Tibial artery (tissue), 4 donors: ENCODE data around the gene ACOT11.

ENCODE experiments used
- DNase-seq, 2 donors: peaks; one replicate each; pipeline ENCODE4 v3.0.0-alpha.2; 2019
- H3K27ac ChIP-seq, 2 donors: fragments of 200-600 bp; sonication (generic) in 1 of 2; 1 replicate in 1 of 2; 2 replicates in 1 of 2; pipeline ENCODE4 v1.5.1; 2018 to 2019; ENCODE audit warnings: mild to moderate bottlenecking in 1 of 2
- H3K27me3 ChIP-seq, 2 donors: fragments of 200-600 bp; sonication (generic) in 1 of 2; one replicate each; pipeline versions ENCODE4 v1.5.1 to v1.6.0; 2016 to 2019
- H3K36me3 ChIP-seq, 3 donors: fragments of 200-600 bp; sonication (generic) in 2 of 3; one replicate each; pipeline ENCODE4 v1.5.1; 2016 to 2019; ENCODE audit warnings: mild to moderate bottlenecking in 2 of 3
- H3K4me1 ChIP-seq, 4 donors: fragments of 200-600 bp; sonication (generic) in 2 of 4; 1 replicate in 3 of 4; 2 replicates in 1 of 4; pipeline ENCODE4 v1.5.1; 2016 to 2019
- H3K4me3 ChIP-seq, 2 donors: fragments of 200-600 bp; sonication (generic) in 1 of 2; 1 replicate in 1 of 2; 2 replicates in 1 of 2; pipeline ENCODE4 v1.5.1; 2018 to 2019; ENCODE audit warnings: mild to moderate bottlenecking in 2 of 2
- H3K9me3 ChIP-seq, 3 donors: fragments of 200-600 bp; sonication (generic) in 1 of 3; one replicate each; pipeline ENCODE4 v1.5.1; 2016 to 2019
- intact Hi-C: fragments of 100-400 bp; cut with DNase I; formaldehyde crosslinking; loops from one replicate; pipeline ENCODE4 v1.15.0; 2023; ENCODE audit warnings: low total_unique reads
- TF ChIP-seq, protein P1 (sequence below), 2 experiments: fragments of 200-600 bp in 1 of 2; fragments of 450-650 bp in 1 of 2; IDR thresholded peaks; one replicate each; pipeline ENCODE4 v1.5.1; 2017 to 2019; ENCODE audit warnings: antibody characterized with exemption in 2 of 2, mild to moderate bottlenecking in 1 of 2, moderate library complexity in 1 of 2

The ACOT11 gene

DNA sequence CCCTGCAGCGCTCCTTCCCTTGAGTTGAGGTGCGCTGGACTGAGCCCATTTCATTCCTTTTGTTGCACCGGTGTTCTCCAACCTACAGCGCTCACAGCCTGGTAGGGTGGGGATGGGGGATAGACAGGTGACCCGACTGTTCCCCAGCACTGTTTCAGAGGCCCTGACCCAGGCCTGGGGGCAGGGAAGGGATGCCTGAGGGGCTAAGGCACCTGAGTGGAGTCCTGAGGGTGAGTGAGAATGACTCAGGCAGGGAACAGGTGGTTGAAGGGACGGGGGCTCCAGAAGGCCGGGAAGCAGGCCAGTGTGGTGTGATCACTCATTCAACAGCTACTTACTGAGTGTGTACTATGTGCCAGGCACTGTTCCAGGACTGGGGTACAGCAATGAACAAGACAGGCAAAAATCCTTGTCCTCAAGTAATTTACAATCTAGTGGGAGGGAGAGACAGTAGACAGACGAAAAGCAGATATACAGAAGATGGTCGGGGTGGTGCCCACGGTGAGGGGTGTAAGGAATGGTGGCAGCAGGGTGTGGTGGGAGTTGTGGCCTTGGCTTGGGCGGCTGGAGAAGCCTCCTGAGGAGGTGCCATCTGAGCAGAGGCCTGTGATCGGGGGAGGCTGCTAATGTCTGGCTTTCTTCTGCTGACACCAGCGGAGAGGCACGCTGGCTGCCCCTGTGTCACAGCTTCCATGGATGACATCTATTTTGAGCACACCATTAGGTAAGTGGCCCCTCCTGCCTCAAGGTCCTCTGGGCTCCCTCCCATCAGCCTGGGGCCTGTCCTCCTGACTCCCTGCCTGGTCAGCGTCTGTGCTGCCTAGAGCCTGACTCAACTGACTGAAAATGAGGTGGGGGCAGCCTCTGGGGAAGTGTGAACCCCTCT lies 37.4 kb downstream of the ACOT11 start:
- Histone ChIP-seq H3K4me1 (peaks cover 0 to 30% (median 21%) of the 10 kb centered on the region in 4 donors), H3K4me3 (no peak overlapping the region), H3K36me3 (peaks cover 0 to 15% (median 11%) of the 10 kb centered on the region in 3 donors), H3K9me3 (no peaks in the 10 kb centered on the region), H3K27ac (no peak overlapping the region), H3K27me3 (no peaks in the 10 kb centered on the region)
- intact Hi-C loops, result no loop called here
- TF ChIP-seq, protein P1, sequence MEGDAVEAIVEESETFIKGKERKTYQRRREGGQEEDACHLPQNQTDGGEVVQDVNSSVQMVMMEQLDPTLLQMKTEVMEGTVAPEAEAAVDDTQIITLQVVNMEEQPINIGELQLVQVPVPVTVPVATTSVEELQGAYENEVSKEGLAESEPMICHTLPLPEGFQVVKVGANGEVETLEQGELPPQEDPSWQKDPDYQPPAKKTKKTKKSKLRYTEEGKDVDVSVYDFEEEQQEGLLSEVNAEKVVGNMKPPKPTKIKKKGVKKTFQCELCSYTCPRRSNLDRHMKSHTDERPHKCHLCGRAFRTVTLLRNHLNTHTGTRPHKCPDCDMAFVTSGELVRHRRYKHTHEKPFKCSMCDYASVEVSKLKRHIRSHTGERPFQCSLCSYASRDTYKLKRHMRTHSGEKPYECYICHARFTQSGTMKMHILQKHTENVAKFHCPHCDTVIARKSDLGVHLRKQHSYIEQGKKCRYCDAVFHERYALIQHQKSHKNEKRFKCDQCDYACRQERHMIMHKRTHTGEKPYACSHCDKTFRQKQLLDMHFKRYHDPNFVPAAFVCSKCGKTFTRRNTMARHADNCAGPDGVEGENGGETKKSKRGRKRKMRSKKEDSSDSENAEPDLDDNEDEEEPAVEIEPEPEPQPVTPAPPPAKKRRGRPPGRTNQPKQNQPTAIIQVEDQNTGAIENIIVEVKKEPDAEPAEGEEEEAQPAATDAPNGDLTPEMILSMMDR (IDR thresholded peaks at IDR 0.05), result no peak
- DNase-seq, result no peak

DNA sequence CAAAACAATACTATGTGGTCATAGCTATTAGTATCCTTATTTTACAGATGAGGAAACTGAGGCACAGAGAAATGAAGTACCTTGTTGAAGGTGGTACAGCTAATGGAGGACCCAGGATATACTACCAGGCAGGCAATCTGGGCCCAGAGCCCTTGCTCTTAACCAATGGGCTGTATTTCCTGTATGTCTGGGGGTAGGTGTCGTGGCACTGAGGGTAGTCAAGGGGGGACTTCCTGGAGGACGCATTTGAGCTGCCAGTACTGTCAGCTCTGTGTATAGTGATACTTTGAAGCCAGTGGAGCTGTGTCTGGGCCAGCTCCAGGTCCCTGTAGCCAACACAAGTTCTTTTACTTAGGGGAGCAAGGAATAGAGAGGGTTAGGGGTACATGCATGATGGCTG lies 40.3 kb downstream of the ACOT11 start:
- Histone ChIP-seq H3K27ac (no peak overlapping the region), H3K27me3 (no peaks in the 10 kb centered on the region), H3K36me3 (peaks cover 0 to 27% (median 15%) of the 10 kb centered on the region in 3 donors), H3K9me3 (no peaks in the 10 kb centered on the region), H3K4me1 (peaks cover 0 to 2% (median under 1%) of the 10 kb centered on the region in 4 donors), H3K4me3 (no peak overlapping the region)
- TF ChIP-seq, protein P1 (IDR thresholded peaks at IDR 0.05), result no peak
- intact Hi-C loops, result no loop called here
- no peak for DNase-seq

DNA sequence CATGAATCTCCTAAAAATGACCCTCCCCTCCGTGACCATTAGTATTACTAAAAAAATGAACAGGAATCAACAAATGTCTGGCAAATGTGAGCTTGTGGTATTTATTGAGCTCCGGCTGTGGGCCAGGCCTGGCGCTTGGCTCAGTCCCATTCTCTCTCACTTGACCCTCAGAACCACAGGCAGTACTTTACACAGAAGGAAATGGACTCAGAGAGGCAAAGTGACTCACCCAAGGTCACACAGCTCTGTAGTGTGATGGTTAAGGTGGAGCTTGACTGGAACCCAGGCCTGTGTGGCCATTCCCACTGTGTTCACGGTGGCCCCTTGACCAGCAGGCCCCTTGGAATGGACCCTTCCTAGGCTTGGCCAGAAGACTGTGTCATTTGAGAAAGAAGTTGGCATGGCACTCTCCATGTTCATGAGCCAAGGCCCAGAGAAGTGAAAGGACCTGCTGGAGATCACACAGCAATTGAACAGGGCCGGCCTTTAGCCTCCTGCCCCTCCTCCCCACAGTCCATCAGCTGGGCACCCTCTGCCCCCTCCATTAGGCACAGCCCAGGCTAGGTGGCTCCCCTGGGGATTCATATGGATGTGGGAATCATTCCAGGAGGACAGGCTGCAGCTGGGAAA lies 43.2 kb downstream of the ACOT11 start:
- Histone ChIP-seq H3K27ac (no peak overlapping the region), H3K4me3 (no peak overlapping the region), H3K36me3 (peaks cover 18 to 56% (median 23%) of the 10 kb centered on the region in 3 donors), H3K27me3 (no peaks in the 10 kb centered on the region), H3K9me3 (no peaks in the 10 kb centered on the region), H3K4me1 (no peaks in the 10 kb centered on the region)
- no peak for DNase-seq
- intact Hi-C loops, result no loop called here
- TF ChIP-seq, protein P1 (IDR thresholded peaks at IDR 0.05), result no peak

DNA sequence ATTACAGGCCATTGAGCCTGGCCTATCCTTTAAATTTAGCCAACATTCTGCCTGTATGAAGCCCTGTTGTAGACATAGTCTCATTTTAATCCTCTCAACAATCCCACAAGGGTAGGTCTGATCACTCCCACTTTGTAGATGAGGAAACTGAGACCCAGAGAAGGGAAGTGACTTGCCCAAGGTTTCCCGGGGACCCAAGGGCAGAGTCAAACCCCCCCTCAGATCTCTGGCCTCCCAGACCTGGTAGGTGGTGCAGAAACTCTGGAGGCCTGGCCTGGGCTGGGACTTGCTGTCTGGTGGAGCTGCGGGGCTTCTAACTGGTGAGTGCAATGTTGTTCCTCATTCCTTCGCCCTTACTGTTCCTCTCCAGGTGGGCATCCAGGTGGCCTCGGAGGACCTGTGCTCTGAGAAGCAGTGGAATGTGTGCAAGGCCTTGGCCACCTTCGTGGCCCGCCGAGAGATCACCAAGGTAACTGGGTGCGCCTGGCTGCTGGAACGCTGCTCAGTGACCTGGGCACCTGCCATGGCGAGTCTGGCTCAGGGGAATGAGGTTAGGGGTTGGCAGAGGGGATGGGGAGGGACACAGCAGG lies 45.6 kb downstream of the ACOT11 start:
- TF ChIP-seq, protein P1 (IDR thresholded peaks at IDR 0.05), result no peak
- peaks cover 31 to 68% (median 41%) of the 10 kb centered on the region in 3 donors for H3K36me3 ChIP-seq
- no peak overlapping the region for H3K4me3 ChIP-seq
- no peaks in the 10 kb centered on the region for H3K27me3 ChIP-seq
- no peaks in the 10 kb centered on the region for H3K9me3 ChIP-seq
- H3K27ac ChIP-seq, result no peak overlapping the region
- H3K4me1 ChIP-seq, result no peaks in the 10 kb centered on the region
- no peak for DNase-seq
- intact Hi-C loops, result no loop called here

DNA sequence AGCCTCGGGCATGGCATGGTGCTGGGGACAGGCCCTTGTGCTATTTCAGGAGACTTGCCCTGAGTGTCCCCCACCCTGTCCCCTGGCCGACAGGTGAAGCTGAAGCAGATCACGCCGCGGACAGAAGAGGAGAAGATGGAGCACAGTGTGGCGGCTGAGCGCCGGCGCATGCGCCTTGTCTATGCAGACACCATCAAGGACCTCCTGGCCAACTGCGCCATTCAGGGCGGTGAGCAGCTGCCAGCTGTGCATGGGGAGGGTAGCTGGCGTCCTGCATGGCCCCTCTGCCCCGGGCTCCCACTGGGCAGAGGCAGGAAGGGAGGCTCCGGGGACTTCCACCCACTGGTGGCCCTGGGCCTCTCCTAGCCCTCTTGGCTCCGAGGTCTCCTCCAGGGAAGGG lies 46.4 kb downstream of the ACOT11 start:
- no peak overlapping the region for H3K27ac ChIP-seq
- no peaks in the 10 kb centered on the region for H3K27me3 ChIP-seq
- H3K9me3 ChIP-seq, result no peaks in the 10 kb centered on the region
- H3K4me3 ChIP-seq, result no peak overlapping the region
- TF ChIP-seq, protein P1 (IDR thresholded peaks at IDR 0.05), result no peak
- DNase-seq, result no peak
- no peaks in the 10 kb centered on the region for H3K4me1 ChIP-seq
- intact Hi-C loops, result no loop called here
- peaks cover 31 to 71% (median 41%) of the 10 kb centered on the region in 3 donors for H3K36me3 ChIP-seq
